HFFc6 (cell line): ENCODE results near the gene WNT2. TPM values are rescaled to one million over a fixed set of nuclear protein-coding genes. Genes with fewer than 3 reads are reported as not detected.

Experiments used
- DNase-seq: peaks from one replicate; pipeline ENCODE4 v3.0.0-alpha.2; 2018
- H3K27ac Mint-ChIP-seq: 2 replicates; pipeline ENCODE4 v1.8.0; 2020; ENCODE audit warnings: mild to moderate bottlenecking, mixed read lengths
- H3K27me3 Mint-ChIP-seq: 2 replicates; pipeline ENCODE4 v1.8.0; 2021; ENCODE audit warnings: mild to moderate bottlenecking, moderate library complexity, mixed read lengths; ENCODE audit not compliant: insufficient read depth
- H3K36me3 Mint-ChIP-seq: 2 replicates; pipeline ENCODE4 v1.8.0; 2021; ENCODE audit warnings: low read depth, mixed read lengths
- H3K4me1 Mint-ChIP-seq: 2 replicates; pipeline ENCODE4 v1.8.0; 2020; ENCODE audit warnings: low read depth, mixed read lengths
- H3K4me3 Mint-ChIP-seq: 2 replicates; pipeline ENCODE4 v1.8.0; 2020; ENCODE audit warnings: mild to moderate bottlenecking, moderate library complexity, mixed read lengths
- H3K9me3 Mint-ChIP-seq: 2 replicates; pipeline ENCODE4 v1.8.0; 2020; ENCODE audit warnings: mild to moderate bottlenecking, mixed read lengths
- total RNA-seq, 6 experiments: library from RNA; stranded (reverse); fragmentation: NEBNext Ultra II Directional; extraction: Animal tissue kit (Norgen Biotek cat#: 25700); gene quantifications; 2 replicates in 1 of 6; 3 replicates in 5 of 6; pipeline ENCODE4 v1.2.3, GENCODE V29; 2021
- TF ChIP-seq, protein P1 (sequence below): fragments of 200-600 bp; sonication (generic); IDR thresholded peaks from 2 replicates; pipeline ENCODE4 v1.5.0; 2021; ENCODE audit warnings: antibody characterized with exemption, mild to moderate bottlenecking

The WNT2 gene
- total RNA-seq, 6 experiments from 2014 or later, result not detected

DNA sequence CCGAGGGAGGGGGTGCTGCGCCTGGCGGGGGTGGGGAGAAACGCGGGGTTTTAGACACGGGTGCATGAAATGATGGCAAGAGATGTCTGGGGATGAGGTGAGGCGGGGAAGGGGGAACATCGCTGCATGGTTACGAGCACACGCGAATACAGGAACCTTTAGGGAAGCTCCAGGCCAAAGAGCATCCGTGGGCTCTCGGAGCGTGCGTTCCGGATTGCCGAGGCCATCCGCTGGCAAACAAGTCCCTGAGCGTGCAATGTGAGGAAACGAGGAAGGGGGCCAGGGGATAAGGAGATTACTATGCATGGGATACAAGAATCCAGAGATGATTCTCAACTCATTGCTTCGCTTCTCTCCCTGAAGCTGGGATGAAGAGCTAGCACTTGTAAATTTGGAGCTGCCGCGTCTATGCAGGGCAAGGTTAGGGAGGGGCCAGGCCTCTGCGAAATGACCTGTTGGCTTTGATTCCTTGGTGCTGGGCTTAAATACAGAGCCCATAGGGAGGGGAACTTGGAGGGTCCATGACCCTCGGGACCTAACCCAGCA lies 520 bp upstream of the WNT2 start:
- Mint-ChIP-seq H3K27ac (no peak overlapping the region), H3K4me3 (peak overlapping the region; percentile 82), H3K36me3 (peaks cover 4% of the 10 kb centered on the region; the same call in 1 of the 2 replicates), H3K9me3 (peaks cover 7% of the 10 kb centered on the region; the same call in 1 of the 2 replicates), H3K4me1 (peaks cover 16% of the 10 kb centered on the region), H3K27me3 (peaks cover 59% of the 10 kb centered on the region)
- TF ChIP-seq, protein P1, sequence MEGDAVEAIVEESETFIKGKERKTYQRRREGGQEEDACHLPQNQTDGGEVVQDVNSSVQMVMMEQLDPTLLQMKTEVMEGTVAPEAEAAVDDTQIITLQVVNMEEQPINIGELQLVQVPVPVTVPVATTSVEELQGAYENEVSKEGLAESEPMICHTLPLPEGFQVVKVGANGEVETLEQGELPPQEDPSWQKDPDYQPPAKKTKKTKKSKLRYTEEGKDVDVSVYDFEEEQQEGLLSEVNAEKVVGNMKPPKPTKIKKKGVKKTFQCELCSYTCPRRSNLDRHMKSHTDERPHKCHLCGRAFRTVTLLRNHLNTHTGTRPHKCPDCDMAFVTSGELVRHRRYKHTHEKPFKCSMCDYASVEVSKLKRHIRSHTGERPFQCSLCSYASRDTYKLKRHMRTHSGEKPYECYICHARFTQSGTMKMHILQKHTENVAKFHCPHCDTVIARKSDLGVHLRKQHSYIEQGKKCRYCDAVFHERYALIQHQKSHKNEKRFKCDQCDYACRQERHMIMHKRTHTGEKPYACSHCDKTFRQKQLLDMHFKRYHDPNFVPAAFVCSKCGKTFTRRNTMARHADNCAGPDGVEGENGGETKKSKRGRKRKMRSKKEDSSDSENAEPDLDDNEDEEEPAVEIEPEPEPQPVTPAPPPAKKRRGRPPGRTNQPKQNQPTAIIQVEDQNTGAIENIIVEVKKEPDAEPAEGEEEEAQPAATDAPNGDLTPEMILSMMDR, result no peak
- DNase-seq, result no peak

DNA sequence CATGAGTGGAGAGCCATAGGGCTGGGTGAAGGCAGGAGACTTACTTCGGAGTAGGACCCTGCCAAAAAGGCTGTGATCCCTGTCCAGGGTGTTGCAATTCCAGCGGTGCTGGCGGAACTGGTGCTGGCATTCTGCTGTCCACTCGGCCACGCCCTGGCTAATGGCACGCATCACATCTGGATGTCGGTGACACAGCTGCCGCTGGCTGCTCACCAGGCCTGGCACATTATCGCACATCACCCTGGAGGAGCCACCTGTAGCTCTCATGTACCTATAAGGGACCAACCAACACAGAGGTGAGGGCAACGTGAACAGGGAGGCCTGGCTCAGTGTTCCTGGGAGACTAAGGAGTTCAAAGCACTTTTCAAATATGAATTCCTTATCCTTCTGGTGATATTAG lies 2.3 kb downstream of the WNT2 start:
- no peak for DNase-seq
- peaks cover 16% of the 10 kb centered on the region for H3K4me1 Mint-ChIP-seq
- no peak overlapping the region for H3K4me3 Mint-ChIP-seq
- TF ChIP-seq, protein P1, result no peak
- no peak overlapping the region for H3K27ac Mint-ChIP-seq
- no peaks in the 10 kb centered on the region for H3K36me3 Mint-ChIP-seq
- H3K9me3 Mint-ChIP-seq, result no peaks in the 10 kb centered on the region
- H3K27me3 Mint-ChIP-seq, result peaks cover 58% of the 10 kb centered on the region

DNA sequence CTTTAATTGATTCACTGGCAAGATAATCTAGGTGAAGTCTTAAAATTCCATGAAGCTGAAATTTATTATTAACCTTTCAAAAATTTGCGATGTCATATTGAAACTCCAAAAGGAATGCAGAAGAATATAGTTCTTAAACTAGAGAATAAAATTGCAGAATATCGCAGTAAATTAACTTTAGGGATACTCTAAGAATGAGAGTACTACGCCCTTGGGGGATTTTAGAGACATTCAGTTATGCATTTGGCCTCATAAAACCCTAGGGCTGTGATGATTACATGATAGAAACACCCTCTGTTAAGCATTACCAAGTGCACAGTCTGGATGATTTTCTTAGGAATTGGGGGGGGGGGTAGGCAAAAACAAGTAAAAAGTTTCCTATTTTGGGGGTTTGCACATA lies 3.7 kb downstream of the WNT2 start:
- peaks cover 16% of the 10 kb centered on the region for H3K4me1 Mint-ChIP-seq
- no peak for DNase-seq
- no peaks in the 10 kb centered on the region for H3K9me3 Mint-ChIP-seq
- H3K27me3 Mint-ChIP-seq, result peaks cover 47% of the 10 kb centered on the region
- H3K4me3 Mint-ChIP-seq, result no peak overlapping the region
- no peaks in the 10 kb centered on the region for H3K36me3 Mint-ChIP-seq
- no peak overlapping the region for H3K27ac Mint-ChIP-seq
- TF ChIP-seq, protein P1, result no peak

DNA sequence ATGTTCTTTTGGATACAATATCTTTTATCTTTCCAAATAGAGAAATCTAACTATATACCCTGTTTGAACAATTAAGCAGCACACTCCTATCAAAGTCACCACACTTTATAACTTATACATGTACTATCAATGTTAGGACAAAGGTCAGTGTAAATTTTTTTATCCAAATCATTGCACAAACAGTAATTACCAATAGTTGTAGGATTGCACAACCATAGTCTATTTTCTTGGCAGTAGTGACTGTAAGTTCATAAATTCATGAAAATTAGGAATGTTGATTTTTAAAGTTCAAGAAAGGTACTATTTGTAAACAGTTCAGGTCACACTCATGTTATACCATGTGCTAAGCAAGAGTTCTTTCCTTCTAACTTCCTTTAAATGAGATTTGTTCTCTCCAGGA lies 9.3 kb downstream of the WNT2 start:
- H3K4me1 Mint-ChIP-seq, result no peaks in the 10 kb centered on the region
- TF ChIP-seq, protein P1, result no peak
- no peak overlapping the region for H3K4me3 Mint-ChIP-seq
- no peaks in the 10 kb centered on the region for H3K9me3 Mint-ChIP-seq
- peaks cover 5% of the 10 kb centered on the region; the same call in 1 of the 2 replicates for H3K27me3 Mint-ChIP-seq
- H3K27ac Mint-ChIP-seq, result no peak overlapping the region
- H3K36me3 Mint-ChIP-seq, result no peaks in the 10 kb centered on the region
- no peak for DNase-seq

DNA sequence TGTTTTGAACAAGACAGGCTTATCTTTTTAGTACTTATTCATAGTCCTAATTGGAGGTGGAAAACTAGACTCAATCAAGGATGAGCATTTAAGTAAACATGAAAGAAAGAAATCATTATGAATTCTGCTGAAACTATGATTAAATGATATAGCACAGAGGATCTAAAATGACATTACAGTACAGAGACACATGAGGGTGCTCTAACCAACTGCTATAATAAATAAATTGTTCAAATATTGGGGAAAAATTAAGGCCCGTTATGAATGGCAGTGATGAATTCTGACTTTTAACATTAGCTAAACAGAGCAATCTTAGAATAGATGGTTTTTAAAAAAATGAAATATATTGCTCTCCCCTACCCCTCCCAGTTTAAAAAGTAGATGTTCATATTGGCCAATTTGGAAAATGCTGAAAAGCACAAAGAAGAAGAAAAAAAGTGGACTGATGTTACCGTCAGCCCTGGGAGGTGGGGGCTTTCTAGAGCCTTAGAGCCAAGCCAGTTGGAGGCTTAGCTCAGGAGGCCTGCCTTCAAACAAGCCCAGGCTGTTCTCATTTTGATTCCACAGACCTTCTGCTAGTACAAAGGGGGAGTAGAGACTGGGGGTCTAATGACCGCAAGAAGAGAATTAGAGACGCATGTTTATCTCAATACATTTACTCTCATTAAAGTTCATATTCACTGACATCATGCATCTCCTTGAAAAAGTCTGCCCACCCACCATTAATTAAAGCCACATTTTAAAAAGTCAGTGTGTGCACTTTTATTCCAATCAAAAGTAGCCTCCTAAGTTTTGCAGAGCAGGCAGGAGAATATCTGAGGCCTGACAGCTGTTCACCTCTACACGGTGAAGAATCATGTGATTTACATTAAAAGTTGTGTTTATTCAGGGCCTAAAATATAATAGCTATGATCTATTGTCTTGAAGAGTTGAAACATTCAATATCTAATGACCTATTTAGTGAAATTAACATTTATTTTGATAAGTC lies 10.0 kb downstream of the WNT2 start:
- Mint-ChIP-seq H3K4me1 (no peaks in the 10 kb centered on the region), H3K4me3 (no peak overlapping the region), H3K36me3 (no peaks in the 10 kb centered on the region), H3K9me3 (no peaks in the 10 kb centered on the region), H3K27ac (no peak overlapping the region), H3K27me3 (peaks cover 1% of the 10 kb centered on the region; the same call in 1 of the 2 replicates)
- TF ChIP-seq, protein P1, result peak; percentile 59
- no peak for DNase-seq
